Activated naive CD4-positive, alpha-beta T cell treated with Interleukin-2 at 50 U/mL for 16 hours (primary cell): ENCODE measurements around the gene BIK.

Source experiments
- DNase-seq: peaks from one replicate; pipeline ENCODE4 v3.0.0-alpha.2; 2020

Gene BIK

DNA sequence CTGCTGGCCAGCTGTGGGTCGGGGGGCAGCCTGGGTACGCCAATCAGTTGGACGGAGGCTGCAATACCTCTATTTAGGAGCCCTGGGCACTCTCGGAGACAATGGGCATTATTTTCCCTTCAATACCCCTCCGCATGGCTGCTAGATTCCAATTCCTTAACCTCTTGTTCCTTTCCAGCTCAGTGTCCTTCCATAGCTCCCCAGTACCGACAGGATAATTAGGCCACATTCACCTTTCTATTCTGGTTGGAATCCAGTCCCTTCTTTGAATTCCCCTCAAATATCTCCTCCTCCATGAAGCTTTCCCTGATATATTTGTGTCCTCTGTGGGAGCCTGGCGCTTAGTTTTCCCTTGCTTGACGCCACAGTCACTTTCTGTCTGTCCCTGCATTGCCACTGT lies 4.2 kb upstream of the BIK start:
- no peak for DNase-seq

DNA sequence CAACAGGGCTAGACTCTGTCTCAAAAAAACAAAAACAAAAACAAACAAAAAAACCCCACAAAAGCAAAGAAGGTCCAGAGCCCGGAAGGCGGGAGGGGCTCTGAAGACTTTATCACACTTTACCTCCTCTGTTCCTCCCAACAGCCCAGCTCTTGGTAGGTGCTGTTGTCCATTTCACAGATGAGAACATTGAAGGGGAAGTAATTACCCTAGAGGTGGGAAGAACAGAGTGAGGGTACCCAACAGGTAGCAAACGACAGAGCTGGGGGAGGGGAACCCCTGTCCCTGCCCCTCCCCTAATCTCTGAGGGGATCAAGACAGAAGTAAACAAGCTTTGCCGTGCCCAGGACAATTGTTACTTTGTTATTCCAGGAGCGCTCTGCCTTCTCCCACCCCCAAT lies 1.0 kb upstream of the BIK start:
- no peak for DNase-seq

- no peak for DNase-seq
Observed at GRCh38 chr22:43109921-43110443, 568 bp upstream of the BIK start.

GRCh38 chr22:43110927-43111623 lies 525 bp downstream of the BIK start:
- DNase-seq, result peak; percentile 50

GRCh38 chr22:43113526-43114251 lies 3.1 kb downstream of the BIK start:
- no peak for DNase-seq

DNA sequence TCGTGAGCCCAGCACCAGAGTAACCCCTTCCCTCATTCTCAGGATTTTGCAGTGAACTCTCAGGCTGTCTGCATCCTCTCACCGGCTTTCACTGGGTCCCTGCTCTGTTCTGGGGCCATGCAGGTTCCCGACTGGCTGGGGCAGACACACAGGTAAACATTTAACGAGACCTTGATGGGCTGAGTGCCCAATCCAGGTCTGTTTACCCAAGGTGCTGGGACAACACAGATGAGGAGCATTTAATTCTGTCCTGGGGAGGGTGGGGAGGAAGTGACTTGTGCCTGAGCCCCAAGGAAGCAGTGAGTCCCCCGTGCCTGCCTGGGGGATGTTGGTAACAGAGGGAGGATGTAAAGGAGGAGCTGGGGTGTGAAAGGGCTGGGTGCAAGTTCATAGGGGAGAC lies 4.4 kb downstream of the BIK start:
- DNase-seq, result no peak

- no peak for DNase-seq
Observed at GRCh38 chr22:43116932-43117331, 6.4 kb downstream of the BIK start.

DNA sequence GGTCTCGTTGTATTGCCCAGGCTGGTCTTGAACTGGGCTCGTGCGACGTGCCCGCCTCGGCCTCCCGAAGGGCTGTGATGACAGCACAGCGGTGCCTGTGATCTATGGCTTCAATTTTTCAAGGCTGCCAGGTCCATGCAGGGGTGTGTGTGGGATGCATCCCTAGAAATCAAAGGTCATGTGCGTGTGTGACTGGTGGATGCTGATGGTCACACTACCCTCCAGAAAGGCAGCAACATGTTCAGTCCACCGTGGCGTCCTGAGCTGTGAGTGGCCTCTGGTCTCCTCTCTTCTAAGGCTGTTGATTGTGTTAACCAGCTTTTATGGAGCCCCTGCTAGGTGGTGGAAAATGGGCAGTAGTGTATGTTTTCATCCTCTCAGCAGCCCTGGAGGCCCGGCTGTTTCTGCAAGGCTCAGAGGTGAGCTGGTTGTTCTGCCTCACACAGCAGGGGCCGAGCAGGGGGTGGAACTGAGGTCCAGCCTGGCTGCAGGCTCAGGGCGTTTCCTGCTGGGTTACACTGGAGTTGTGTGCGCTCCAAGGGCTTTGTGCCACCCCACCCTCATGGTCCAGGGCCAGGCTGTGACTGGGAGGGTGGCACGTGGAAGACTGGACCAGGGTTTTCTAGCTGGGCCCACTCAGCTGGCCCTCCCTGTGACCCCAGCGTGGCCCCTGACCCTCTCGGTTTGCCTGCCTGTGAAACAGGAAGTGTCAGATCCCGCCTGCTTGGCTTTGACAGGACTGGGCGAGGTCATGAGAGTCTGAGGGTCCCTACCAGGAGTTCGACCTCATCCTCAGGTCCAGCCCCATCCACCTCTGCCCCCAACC lies 7.7 kb downstream of the BIK start:
- no peak for DNase-seq

- DNase-seq, result no peak
Observed at GRCh38 chr22:43118953-43119458, 8.5 kb downstream of the BIK start.

- no peak for DNase-seq
Observed at GRCh38 chr22:43126501-43127165, 16.1 kb downstream of the BIK start.

- no peak for DNase-seq
Observed at GRCh38 chr22:43127166-43127908, 16.8 kb downstream of the BIK start.

DNA sequence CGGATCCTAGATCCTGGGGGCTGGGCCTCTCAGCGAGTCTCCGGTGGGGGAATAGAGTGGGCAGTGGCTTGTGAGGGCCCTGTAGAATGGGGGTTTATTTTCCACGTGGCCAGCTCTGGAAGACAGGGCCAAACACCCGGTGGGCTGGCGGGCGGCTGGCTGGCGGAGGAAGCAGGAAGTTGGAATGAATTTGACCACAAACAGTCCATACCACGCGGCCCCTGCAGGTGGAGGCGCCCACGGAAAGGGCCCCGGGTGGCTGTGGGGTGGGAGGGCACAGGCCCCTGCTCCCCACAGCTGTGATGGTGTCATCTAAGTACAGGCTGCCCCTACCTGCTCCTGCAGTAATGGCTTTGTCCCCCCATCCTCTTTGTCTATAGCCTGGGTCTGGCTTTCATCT lies 17.6 kb downstream of the BIK start:
- DNase-seq, result no peak

- no peak for DNase-seq
Observed at GRCh38 chr22:43128928-43129424, 18.4 kb downstream of the BIK start.

DNA sequence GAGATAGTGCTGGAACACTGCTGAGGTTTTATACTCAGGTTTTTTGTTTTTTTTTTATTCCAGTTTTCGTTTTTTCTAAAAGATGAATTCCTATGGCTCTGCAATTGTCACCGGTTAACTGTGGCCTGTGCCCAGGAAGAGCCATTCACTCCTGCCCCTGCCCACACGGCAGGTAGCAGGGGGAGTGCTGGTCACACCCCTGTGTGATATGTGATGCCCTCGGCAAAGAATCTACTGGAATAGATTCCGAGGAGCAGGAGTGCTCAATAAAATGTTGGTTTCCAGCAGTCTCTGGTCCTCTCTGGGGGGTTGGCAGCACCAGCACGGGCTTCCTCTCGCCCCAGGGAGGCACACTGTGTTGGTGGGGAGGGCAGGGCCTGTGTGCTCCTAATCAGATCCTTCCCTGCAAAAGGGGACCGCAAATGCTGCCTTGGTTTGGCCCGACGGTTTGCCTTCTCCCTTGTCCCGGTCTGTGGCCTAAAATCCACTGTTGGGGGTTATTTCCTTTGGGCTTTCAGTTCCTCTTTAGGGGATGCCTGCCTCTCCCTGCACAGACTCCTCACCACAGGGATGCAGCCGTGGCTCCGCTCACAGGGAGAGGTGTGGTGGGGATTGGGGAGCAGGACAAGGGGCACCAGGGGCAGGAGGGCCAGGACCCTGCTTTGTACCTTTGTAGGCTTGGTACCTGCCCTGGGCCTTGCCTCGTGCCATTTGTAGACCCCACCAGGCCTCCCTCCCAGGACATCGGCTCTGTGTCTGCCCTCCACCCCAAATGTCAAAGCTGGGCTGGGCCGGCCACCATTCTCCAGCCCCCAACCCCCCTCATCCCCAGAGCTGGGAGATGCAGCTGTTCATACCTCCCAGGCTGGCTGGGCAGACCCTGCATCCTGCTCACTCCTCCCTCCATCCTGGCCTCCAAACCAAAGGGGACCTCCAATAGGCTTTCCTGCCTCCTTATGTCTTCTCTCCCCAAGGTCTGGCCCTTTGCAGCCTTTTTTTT lies 19.2 kb downstream of the BIK start:
- no peak for DNase-seq

GRCh38 chr22:43131773-43132501 lies 21.4 kb downstream of the BIK start:
- DNase-seq, result no peak

- DNase-seq, result no peak
Observed at GRCh38 chr22:43133401-43133800, 22.9 kb downstream of the BIK start.

GRCh38 chr22:43134553-43134952 lies 24.0 kb downstream of the BIK start:
- DNase-seq, result no peak

DNA sequence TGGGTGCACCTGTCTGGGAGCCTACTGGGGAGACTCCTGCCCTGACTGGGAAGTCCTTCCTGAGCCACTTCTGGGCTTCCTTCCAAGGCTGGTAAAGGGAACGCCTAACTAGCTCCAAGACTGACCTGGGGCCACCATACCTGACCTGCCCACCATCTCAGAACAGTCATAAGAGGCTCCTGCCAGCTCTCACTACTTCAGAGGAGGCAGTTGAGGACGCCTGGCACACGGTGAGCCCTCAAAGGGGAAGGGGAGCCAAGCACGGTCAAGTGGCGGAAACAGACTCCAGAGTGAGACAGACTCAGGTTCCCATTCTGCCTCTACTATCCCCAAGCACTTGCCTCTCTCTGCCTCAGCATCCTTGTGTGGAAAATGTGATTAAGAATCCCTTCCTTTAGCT lies 25.0 kb downstream of the BIK start:
- DNase-seq, result no peak

GRCh38 chr22:43136255-43136654 lies 25.7 kb downstream of the BIK start:
- peak; percentile 41 for DNase-seq

GRCh38 chr22:43136801-43137200 lies 26.3 kb downstream of the BIK start:
- no peak for DNase-seq
